Gastroesophageal sphincter (tissue), 4 donors: ENCODE results near the gene ARMC7. TPM values are rescaled to one million over a fixed set of nuclear protein-coding genes. Genes with fewer than 3 reads are reported as not detected.

ENCODE experiments used
- ATAC-seq: fragments of 150-250 bp; one replicate; pipeline ENCODE4 v1.9.1; 2016; ENCODE audit warnings: mild to moderate bottlenecking, moderate library complexity
- H3K27ac ChIP-seq, 4 donors: fragments of 200-600 bp; sonication (generic) in 3 of 4; 1 replicate in 3 of 4; 2 replicates in 1 of 4; pipeline ENCODE4 v1.5.1; 2016 to 2019
- H3K27me3 ChIP-seq: fragments of 200-600 bp; sonication (generic); one replicate; pipeline ENCODE4 v1.5.1; 2019
- H3K36me3 ChIP-seq, 2 donors: fragments of 200-600 bp; sonication (generic); one replicate each; pipeline ENCODE4 v1.5.1; 2019; ENCODE audit warnings: control low read depth in 1 of 2
- H3K4me1 ChIP-seq, 3 donors: fragments of 200-600 bp; sonication (generic); 1 replicate in 2 of 3; 2 replicates in 1 of 3; pipeline ENCODE4 v1.5.1; 2016 to 2019; ENCODE audit warnings: control low read depth in 2 of 3
- H3K4me3 ChIP-seq, 2 donors: fragments of 200-600 bp; sonication (generic); one replicate each; pipeline ENCODE4 v1.5.1; 2019; ENCODE audit warnings: mild to moderate bottlenecking in 1 of 2, moderate library complexity in 1 of 2
- H3K9me3 ChIP-seq, 3 donors: fragments of 200-600 bp; sonication (generic); one replicate each; pipeline ENCODE4 v1.5.1; 2017 to 2019; ENCODE audit warnings: control low read depth in 2 of 3
- CTCF ChIP-seq, 4 experiments: fragments of 200-600 bp in 2 of 4; fragments of 450-650 bp in 2 of 4; sonication (generic) in 1 of 4; IDR thresholded peaks; one replicate each; pipeline ENCODE4 v1.5.1; 2017 to 2019; ENCODE audit warnings: antibody characterized with exemption in 4 of 4, mild to moderate bottlenecking in 2 of 4, moderate library complexity in 2 of 4
- EP300 ChIP-seq: sonication (generic); formaldehyde crosslinking; IDR thresholded peaks from one replicate; pipeline ENCODE4 v1.6.1; 2017; ENCODE audit warnings: antibody characterized with exemption, mild to moderate bottlenecking
- POLR2A ChIP-seq, 2 donors: fragments of 450-650 bp; IDR thresholded peaks; one replicate each; pipeline ENCODE4 v1.6.1; 2017; ENCODE audit warnings: antibody characterized with exemption in 2 of 2, mild to moderate bottlenecking in 2 of 2, moderate library complexity in 1 of 2
- POLR2AphosphoS5 ChIP-seq: sonication (generic); formaldehyde crosslinking; IDR thresholded peaks from one replicate; pipeline ENCODE4 v1.6.1; 2017; ENCODE audit warnings: antibody characterized with exemption
- WGBS, 2 donors: methylation state at CpG; one replicate each; pipeline ENCODE4 v1.1.5; 2018; ENCODE audit warnings: low coverage in 1 of 2; 5-methylcytosine and 5-hydroxymethylcytosine counted together
- total RNA-seq, 4 donors: library from RNA; depleted of rRNA; stranded (reverse); fragments of >200 nt; gene quantifications; one replicate each; pipeline ENCODE4 v1.1.0, GENCODE V29; 2016

The ARMC7 gene
- total RNA-seq, 4 donors from 2014 or later: 2.4 to 6.1 (median 3.9) TPM

- Histone ChIP-seq H3K36me3 (peaks cover 0 to 21% of the 10 kb centered on the region in 2 donors), H3K4me1 (no peaks in the 10 kb centered on the region), H3K9me3 (no peaks in the 10 kb centered on the region), H3K27me3 (no peaks in the 10 kb centered on the region), H3K4me3 (no peak overlapping the region), H3K27ac (no peak overlapping the region)
- no peak for ATAC-seq
- 31 to 35% methylated on average over 3 to 11 of the region's 12 CpGs for WGBS, 2 donors
- no peak for TF ChIP-seq CTCF (IDR thresholded peaks at IDR 0.05)
- no peak for TF ChIP-seq POLR2A (IDR thresholded peaks at IDR 0.05)
- no peak for TF ChIP-seq EP300
- TF ChIP-seq POLR2AphosphoS5: no peak
Observed at GRCh38 chr17:75102385-75102821, 7.4 kb upstream of the ARMC7 start.

- WGBS, 2 donors: 80% methylated on average over 5 of the region's 14 CpGs; no CpG with 5 or more reads in 1 of the 2 donors
- no peaks in the 10 kb centered on the region for H3K9me3 ChIP-seq
- ATAC-seq: no peak
Observed at GRCh38 chr17:75103601-75104554, 5.9 kb upstream of the ARMC7 start.

GRCh38 chr17:75105126-75106080, 4.4 kb upstream of the ARMC7 start:
- 39 to 80% methylated on average over 2 to 8 of the region's 20 CpGs for WGBS, 2 donors
- peak; percentile 25 for ATAC-seq

More at GRCh38 chr17:75103601-75104554, 5.9 kb upstream of the ARMC7 start:
- no peaks in the 10 kb centered on the region for H3K27me3 ChIP-seq
- peaks cover 0 to 2% (median 0%) of the 10 kb centered on the region in 3 donors for H3K4me1 ChIP-seq
- H3K4me3 ChIP-seq: no peak overlapping the region
- TF ChIP-seq POLR2AphosphoS5: no peak
- no peak for TF ChIP-seq CTCF (IDR thresholded peaks at IDR 0.05)
- TF ChIP-seq EP300: no peak
- no peak for TF ChIP-seq POLR2A (IDR thresholded peaks at IDR 0.05)
- H3K27ac ChIP-seq: no peak overlapping the region
- H3K36me3 ChIP-seq: peaks cover 0 to 12% of the 10 kb centered on the region in 2 donors

GRCh38 chr17:75108193-75108592, 1.6 kb upstream of the ARMC7 start:
- peaks cover 0 to 34% (median 15%) of the 10 kb centered on the region in 3 donors for H3K4me1 ChIP-seq
- H3K36me3 ChIP-seq: no peaks in the 10 kb centered on the region
- no peak overlapping the region for H3K4me3 ChIP-seq
- no peaks in the 10 kb centered on the region for H3K9me3 ChIP-seq
- no peak overlapping the region for H3K27ac ChIP-seq
- TF ChIP-seq POLR2AphosphoS5: no peak
- no peak for TF ChIP-seq EP300
- no peaks in the 10 kb centered on the region for H3K27me3 ChIP-seq
- no CpG with 5 or more reads among the region's 2 CpGs for WGBS, 2 donors
- ATAC-seq: no peak

More at GRCh38 chr17:75105126-75106080, 4.4 kb upstream of the ARMC7 start:
- Histone ChIP-seq H3K4me3 (no peak overlapping the region), H3K9me3 (no peaks in the 10 kb centered on the region), H3K36me3 (peaks cover 0 to 2% of the 10 kb centered on the region in 2 donors), H3K27ac (no peak overlapping the region), H3K27me3 (no peaks in the 10 kb centered on the region), H3K4me1 (peaks cover 0 to 14% (median 6%) of the 10 kb centered on the region in 3 donors)
- TF ChIP-seq POLR2A (IDR thresholded peaks at IDR 0.05) (no peak), EP300 (no peak), POLR2AphosphoS5 (no peak), CTCF (IDR thresholded peaks at IDR 0.05) (peak in 3 of 4 experiments; percentile 47 to 68 (median 64))

GRCh38 chr17:75109046-75109406, 743 bp upstream of the ARMC7 start:
- TF ChIP-seq POLR2A (IDR thresholded peaks at IDR 0.05) (no peak), EP300 (no peak), CTCF (IDR thresholded peaks at IDR 0.05) (no peak), POLR2AphosphoS5 (no peak)

More at GRCh38 chr17:75109046-75109406, 743 bp upstream of the ARMC7 start:
- peaks cover 0 to 39% (median 15%) of the 10 kb centered on the region in 3 donors for H3K4me1 ChIP-seq
- H3K27me3 ChIP-seq: no peaks in the 10 kb centered on the region
- no peaks in the 10 kb centered on the region for H3K36me3 ChIP-seq
- H3K9me3 ChIP-seq: no peaks in the 10 kb centered on the region
- ATAC-seq: no peak
- WGBS, 2 donors: 6% methylated on average over 3 of the region's 22 CpGs; no CpG with 5 or more reads in 1 of the 2 donors
- H3K4me3 ChIP-seq: peak overlapping the region; percentile 68 to 86
- H3K27ac ChIP-seq: peak overlapping the region in 1 of 4 donors; percentile 81
